HUDEP-2 (cell line): ENCODE data around the gene MZT2A.
"Not testable (repeated sequence)": the region's sequence is repeated elsewhere in the genome, so short reads cannot be mapped to it uniquely, and the experiment has no call there.

Experiments used
- DNase-seq, 76 experiments: peaks; one replicate each; lab custom pipeline; 2025; ENCODE audit not compliant: unreplicated experiment in 76 of 76; lab: John Stamatoyannopoulos, UW

The MZT2A gene

DNA sequence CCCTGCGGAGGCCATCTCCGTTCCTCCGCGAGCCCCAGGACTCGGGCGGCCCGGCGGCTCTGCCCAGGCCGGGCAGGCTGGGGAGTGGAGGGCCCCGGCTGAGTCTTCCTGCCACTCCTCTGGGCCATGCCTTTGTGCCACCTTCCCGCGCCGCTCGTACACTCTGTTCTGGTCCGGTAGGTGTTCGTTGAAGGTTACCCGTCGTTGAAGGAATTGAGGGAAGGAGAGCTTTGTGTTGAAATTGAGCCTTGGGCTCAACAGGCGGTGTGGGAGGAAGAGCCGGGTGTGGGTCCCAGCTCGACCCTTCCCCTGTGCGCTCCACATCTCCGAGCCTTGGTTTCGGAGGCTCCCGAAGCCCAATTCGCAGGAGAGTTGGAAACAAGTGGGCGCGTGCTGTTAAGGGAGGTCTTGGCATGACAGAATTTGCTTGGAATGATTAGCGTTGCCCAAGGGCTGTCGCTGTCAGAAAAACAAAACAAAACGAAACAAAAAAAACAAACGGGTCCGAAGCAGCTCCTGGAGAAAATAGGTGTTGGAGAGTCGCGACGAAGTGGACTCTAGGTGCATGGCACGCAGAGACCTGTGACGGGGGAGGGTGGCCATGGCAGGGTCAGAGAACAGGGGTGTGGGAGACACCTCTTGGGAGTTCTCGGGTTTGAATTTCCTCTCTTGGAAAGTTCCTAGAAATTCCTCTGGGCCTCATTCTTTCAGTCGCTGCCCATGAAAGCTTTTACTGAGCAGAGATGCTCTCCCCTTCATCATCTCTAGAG lies 1.2 kb upstream of the MZT2A start:
- DNase-seq = no peak

- peak; percentile 37 to 94 (median 89) for DNase-seq
Measured at GRCh38 chr2:131492418-131493198, 411 bp upstream of the MZT2A start.

DNA sequence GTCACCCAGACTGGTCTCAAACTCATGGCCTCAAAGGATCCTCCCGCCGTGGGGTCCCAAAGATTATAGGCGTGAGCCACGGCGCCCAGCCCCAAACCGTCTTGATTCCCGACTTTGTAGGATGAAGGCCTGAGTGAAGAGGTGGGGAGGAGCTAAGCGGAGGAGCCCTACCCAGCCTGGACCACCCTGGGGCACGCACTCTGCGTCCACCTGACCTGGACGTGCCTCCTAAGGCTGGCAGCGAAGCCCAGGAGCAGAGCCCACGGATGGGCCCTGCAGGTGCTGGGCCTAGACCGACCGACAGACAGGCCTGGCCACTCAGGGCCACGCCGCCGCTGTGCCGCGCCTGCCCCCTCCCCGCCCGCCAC lies 744 bp downstream of the MZT2A start:
- DNase-seq = peak in 3 of 76 experiments; percentile 2 to 18 (median 10)

- DNase-seq = peak in 1 of 76 experiments; percentile 19
Measured at GRCh38 chr2:131490616-131491468, 1.4 kb downstream of the MZT2A start.

- DNase-seq = no peak
Measured at GRCh38 chr2:131488306-131489205, 3.6 kb downstream of the MZT2A start.

- DNase-seq = not testable (repeated sequence)
Measured at GRCh38 chr2:131486201-131486902, 5.8 kb downstream of the MZT2A start.

DNA sequence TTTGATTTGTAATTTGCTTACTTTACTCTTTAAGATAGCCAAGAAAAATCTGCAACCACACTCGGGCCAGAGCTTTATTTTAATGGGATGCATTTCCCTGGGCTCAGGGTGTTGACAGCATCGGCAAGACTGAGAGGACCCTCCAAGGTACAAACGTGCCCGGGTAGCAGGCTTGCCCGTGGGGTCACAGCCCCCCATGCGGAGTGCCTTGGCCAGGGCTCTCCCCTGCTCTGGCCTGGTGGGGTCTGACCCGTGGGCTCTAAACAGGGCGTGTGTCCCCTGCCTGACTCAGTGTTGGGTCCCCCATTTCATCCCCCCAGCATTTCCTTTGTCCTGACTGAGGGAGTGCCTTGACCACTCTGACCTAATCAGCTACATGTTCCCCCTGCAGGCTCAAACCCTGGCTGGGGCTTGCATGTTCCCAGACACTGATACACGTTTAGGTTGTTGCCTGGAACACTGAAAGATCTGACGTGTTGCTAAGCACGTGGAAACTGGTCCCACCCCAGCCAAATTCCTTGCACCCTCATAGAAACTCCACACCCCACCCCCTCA lies 7.2 kb downstream of the MZT2A start:
- not testable (repeated sequence) for DNase-seq

DNA sequence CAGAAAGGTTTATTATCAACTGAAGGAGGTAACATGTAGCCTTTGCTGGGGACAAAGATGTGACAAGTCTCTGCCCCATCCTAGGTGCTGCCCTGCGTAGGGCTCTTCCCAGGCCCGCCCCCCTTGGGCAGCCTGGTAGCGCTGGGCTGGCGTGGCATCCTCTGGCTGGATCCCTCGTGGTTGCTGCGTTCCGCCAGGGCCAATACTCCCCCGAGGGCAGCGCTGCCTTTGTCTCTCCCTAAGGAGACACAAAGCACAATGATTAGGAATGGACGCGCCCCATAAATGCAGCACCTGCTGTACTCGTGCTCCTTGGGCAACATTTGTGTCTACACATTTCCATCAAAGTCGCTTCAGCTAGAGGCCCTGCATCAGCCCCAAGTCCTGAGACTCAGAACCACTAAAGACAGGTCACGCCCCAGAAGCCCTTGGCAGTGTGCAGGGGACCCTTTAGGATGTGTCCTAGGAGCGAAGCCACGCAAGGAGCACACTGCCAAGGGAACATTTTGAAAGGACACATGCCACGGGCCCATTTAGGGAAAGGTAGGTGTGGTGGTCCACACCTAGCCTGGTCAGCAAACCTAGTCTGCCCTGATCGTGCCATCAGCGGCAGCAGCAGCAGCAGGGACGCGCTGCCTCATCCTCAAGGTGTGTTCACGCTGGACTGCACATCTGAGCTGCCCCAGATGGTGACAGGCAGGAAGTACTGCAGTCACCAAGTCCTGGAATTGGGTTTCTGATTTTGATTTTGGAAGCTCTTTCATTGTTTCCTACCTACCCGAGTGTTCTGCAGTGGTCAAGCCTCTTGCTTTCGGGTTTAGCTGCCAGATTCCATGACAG lies 8.0 kb downstream of the MZT2A start:
- DNase-seq = not testable (repeated sequence)

DNA sequence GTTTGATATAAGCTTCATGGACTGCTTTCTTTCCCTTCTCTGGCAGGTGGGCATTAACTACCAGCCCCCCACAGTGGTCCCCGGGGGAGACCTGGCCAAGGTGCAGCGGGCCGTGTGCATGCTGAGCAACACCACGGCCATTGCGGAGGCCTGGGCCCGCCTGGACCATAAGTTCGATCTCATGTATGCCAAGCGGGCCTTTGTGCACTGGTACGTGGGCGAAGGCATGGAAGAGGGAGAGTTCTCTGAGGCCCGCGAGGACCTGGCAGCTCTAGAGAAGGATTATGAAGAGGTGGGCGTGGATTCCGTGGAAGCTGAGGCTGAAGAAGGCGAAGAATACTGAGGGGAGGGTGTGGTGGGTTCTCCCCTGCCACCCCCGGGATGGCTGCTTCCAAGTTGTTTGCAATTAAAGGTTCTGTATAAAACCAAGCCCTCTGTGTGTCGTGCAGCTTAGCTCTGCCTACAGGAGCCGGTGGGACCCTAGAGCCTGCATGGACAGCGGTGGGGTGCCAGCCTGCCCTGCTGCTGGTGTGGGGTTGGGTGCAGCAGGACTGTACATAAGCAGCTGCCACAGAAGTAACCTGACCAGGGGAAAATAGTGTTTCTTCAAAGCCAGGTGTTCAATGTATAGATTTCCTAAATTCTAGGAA lies 9.6 kb downstream of the MZT2A start:
- DNase-seq = not testable (repeated sequence)

DNA sequence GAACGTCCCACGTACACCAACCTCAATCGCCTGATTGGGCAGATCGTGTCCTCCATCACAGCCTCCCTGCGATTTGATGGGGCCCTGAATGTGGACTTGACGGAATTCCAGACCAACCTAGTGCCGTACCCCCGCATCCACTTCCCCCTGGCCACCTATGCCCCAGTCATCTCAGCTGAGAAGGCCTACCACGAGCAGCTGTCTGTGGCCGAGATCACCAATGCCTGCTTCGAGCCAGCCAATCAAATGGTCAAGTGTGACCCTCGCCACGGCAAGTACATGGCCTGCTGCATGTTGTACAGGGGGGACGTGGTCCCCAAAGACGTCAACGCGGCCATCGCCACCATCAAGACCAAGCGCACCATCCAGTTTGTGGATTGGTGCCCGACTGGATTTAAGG lies 11.8 kb downstream of the MZT2A start:
- DNase-seq = not testable (repeated sequence)

- DNase-seq = not testable (repeated sequence)
Measured at GRCh38 chr2:131478850-131479461, 13.2 kb downstream of the MZT2A start.

GRCh38 chr2:131478074-131478849 lies 13.9 kb downstream of the MZT2A start:
- not testable (repeated sequence) for DNase-seq

DNA sequence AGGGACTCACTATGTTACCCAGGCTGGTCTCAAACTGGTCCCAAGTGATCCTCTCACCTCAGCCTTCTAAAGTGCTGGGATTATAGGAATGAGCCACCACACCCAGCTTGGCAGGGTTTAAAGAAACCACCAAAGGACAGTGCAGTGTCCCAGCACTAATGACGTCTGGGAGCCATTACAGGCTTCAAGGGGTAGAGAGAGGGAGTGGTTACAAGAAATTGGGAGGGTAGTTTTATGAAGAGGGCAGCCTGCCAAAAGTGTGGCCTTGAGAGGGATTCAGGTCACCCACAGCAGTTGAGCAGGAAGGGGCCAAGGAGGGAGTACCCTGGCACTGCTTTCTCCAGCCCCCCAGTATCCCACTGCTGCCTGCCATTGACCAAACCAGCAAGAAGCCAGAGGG lies 15.0 kb downstream of the MZT2A start:
- DNase-seq = peak in 10 of 76 experiments; percentile 2 to 34 (median 10)

DNA sequence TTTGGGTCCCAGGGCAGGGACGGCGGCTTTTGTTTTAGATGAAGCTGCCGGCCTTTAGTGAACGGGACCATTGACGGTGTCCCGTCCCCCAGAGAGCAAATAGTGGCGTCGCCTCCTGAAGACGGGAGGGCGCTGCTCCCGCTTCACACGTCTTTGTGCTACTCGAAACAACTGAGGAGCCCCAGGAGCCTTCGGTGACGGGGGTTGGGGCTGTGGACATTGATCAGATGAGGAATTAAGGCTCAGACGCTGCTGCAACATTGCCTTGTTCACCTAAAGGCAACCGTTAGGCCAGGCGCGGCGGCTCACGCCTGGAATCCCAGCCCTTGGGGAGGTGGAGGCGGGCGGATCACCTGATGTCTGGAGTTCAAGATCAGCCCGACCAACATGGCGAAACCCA lies 15.8 kb downstream of the MZT2A start:
- not testable (repeated sequence) for DNase-seq

DNA sequence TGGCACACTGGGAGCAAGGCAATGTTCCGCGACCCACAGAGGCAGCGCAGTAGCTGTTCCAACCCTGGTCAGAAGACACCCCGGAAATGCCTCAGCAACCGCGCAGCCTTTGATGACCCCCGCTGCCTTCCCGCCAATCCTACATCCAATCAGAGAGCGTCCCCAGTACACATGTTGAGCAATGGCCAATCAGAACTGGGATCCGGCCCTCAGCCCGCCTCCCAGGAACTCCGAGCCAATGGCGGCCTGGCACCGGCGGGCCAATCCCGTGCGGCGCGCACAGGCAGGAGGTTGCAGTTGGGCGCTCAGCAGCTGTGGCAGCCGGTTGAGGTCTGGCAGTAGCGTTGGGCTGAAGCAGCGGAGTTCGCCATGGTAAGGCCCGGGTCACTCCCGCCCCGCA lies 16.4 kb downstream of the MZT2A start, which contains the start of gene TUBA3D:
Gene TUBA3D, plus strand, starts transcription at position 289 of the 400 bp plus-strand sequence. Its CDS starts 81 bp downstream, at position 370.
- no peak for DNase-seq

DNA sequence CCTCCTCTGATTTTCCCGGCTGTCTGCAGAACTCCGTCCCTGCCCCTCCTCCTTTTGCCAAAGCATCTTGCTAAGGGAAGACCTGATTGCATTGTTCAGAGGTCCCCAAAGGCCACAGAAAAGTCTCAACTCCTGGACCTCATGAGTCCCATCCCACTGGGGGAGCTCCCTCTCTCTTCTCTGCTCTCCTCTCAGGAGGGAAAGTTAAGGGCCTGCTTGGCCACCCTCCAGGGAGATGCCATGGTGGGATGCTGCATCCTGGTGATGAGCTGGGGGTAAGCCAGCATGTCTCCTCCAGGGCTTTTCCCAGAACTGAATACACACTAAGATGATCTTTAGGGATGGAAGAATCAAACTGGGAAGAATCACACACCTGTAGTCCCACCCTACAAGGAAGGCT lies 18.9 kb downstream of the MZT2A start:
- not testable (repeated sequence) for DNase-seq
